H1 (cell line): ENCODE results near the gene NADSYN1. TPM values are rescaled to one million over a fixed set of nuclear protein-coding genes. Genes with fewer than 3 reads are reported as not detected.

Experiments
- CBX5 ChIP-seq: fragments of 300-800, 300-1000 bp; sonication (generic); IDR thresholded peaks from 2 replicates; pipeline ENCODE4 v1.7.1; 2016; ENCODE audit warnings: antibody characterized with exemption, low read length, low read depth
- CBX8 ChIP-seq: fragments of 300-800, 300-1000 bp; sonication (generic); IDR thresholded peaks from 2 replicates; pipeline ENCODE4 v1.7.1; 2016; ENCODE audit warnings: low read depth, low read length, borderline replicate concordance
- EP300 ChIP-seq, 2 experiments: IDR thresholded peaks; 1 replicate in 1 of 2; 2 replicates in 1 of 2; pipeline ENCODE4 v1.6.1; 2011 to 2012; ENCODE audit warnings: low read depth in 2 of 2, low read length in 2 of 2, mild to moderate bottlenecking in 2 of 2, borderline replicate concordance in 1 of 2, inconsistent platforms in 1 of 2, moderate library complexity in 1 of 2
- HDAC2 ChIP-seq, 2 experiments: fragments of 300-600 bp in 1 of 2; sonication (generic) in 1 of 2; IDR thresholded peaks; 2 replicates each; pipeline ENCODE4 v1.6.1; 2011 to 2012; ENCODE audit warnings: low read depth in 2 of 2, low read length in 2 of 2, mild to moderate bottlenecking in 2 of 2, moderate library complexity in 2 of 2, borderline replicate concordance in 1 of 2, inconsistent platforms in 1 of 2
- KDM5A ChIP-seq: fragments of 200-600 bp; IDR thresholded peaks from 2 replicates; pipeline ENCODE4 v1.7.1; 2012; ENCODE audit warnings: mild to moderate bottlenecking, low read length, inconsistent platforms, mixed read lengths
- NRF1 ChIP-seq: IDR thresholded peaks from 2 replicates; pipeline ENCODE4 v1.6.1; 2011; ENCODE audit warnings: mild to moderate bottlenecking, low read depth, low read length, improper control_type of control experiment
- PHF8 ChIP-seq: fragments of 200-600 bp; sonication (generic); conservative IDR thresholded peaks from 2 replicates; pipeline ENCODE4 v1.7.1; 2012; ENCODE audit warnings: low read depth, mild to moderate bottlenecking, inconsistent platforms, low read length, moderate library complexity
- POLR2A ChIP-seq, 2 experiments: IDR thresholded peaks; 1 replicate in 1 of 2; 2 replicates in 1 of 2; pipeline ENCODE4 v1.6.1; 2011; ENCODE audit warnings: low read depth in 2 of 2, low read length in 2 of 2, mild to moderate bottlenecking in 2 of 2; ENCODE audit errors: control extremely low read depth in 1 of 2
- TAF1 ChIP-seq: IDR thresholded peaks from 2 replicates; pipeline ENCODE4 v1.6.1; 2011; ENCODE audit warnings: mild to moderate bottlenecking, low read depth, low read length
- polyA plus RNA-seq, 7 experiments: library from polyadenylated mRNA; depleted of rRNA in 3 of 7; stranded (reverse) in 5 of 7; unstranded in 2 of 7; fragments of >200 nt in 5 of 7; fragments of 200-250 nt in 2 of 7; gene quantifications; 1 replicate in 5 of 7; 2 replicates in 1 of 7; 4 replicates in 1 of 7; pipeline versions ENCODE4 v1.2.1 to v1.2.3, GENCODE V29; 2011 to 2013; ENCODE audit warnings: missing spikeins in 2 of 7, mixed read lengths in 2 of 7
- total RNA-seq: library from RNA; stranded (reverse); fragmentation: NEBNext Ultra II Directional; extraction: Animal tissue kit (Norgen Biotek cat#: 25700); gene quantifications from 2 replicates; pipeline ENCODE4 v1.2.1, GENCODE V29; 2021
- TF ChIP-seq, protein P1 (sequence below): fragments of 300-600 bp; sonication (generic); IDR thresholded peaks from 2 replicates; pipeline ENCODE4 v1.7.1; 2012; ENCODE audit warnings: low read length, moderate library complexity, mild to moderate bottlenecking, inconsistent platforms; ENCODE audit not compliant: insufficient replicate concordance

Gene NADSYN1
- total and polyA plus RNA-seq, 2 of the 8 experiments (the other 6 are each of a cell fraction or from before 2014, with no cell fraction given): 38.3 to 38.6 TPM

- TF ChIP-seq, protein P1, sequence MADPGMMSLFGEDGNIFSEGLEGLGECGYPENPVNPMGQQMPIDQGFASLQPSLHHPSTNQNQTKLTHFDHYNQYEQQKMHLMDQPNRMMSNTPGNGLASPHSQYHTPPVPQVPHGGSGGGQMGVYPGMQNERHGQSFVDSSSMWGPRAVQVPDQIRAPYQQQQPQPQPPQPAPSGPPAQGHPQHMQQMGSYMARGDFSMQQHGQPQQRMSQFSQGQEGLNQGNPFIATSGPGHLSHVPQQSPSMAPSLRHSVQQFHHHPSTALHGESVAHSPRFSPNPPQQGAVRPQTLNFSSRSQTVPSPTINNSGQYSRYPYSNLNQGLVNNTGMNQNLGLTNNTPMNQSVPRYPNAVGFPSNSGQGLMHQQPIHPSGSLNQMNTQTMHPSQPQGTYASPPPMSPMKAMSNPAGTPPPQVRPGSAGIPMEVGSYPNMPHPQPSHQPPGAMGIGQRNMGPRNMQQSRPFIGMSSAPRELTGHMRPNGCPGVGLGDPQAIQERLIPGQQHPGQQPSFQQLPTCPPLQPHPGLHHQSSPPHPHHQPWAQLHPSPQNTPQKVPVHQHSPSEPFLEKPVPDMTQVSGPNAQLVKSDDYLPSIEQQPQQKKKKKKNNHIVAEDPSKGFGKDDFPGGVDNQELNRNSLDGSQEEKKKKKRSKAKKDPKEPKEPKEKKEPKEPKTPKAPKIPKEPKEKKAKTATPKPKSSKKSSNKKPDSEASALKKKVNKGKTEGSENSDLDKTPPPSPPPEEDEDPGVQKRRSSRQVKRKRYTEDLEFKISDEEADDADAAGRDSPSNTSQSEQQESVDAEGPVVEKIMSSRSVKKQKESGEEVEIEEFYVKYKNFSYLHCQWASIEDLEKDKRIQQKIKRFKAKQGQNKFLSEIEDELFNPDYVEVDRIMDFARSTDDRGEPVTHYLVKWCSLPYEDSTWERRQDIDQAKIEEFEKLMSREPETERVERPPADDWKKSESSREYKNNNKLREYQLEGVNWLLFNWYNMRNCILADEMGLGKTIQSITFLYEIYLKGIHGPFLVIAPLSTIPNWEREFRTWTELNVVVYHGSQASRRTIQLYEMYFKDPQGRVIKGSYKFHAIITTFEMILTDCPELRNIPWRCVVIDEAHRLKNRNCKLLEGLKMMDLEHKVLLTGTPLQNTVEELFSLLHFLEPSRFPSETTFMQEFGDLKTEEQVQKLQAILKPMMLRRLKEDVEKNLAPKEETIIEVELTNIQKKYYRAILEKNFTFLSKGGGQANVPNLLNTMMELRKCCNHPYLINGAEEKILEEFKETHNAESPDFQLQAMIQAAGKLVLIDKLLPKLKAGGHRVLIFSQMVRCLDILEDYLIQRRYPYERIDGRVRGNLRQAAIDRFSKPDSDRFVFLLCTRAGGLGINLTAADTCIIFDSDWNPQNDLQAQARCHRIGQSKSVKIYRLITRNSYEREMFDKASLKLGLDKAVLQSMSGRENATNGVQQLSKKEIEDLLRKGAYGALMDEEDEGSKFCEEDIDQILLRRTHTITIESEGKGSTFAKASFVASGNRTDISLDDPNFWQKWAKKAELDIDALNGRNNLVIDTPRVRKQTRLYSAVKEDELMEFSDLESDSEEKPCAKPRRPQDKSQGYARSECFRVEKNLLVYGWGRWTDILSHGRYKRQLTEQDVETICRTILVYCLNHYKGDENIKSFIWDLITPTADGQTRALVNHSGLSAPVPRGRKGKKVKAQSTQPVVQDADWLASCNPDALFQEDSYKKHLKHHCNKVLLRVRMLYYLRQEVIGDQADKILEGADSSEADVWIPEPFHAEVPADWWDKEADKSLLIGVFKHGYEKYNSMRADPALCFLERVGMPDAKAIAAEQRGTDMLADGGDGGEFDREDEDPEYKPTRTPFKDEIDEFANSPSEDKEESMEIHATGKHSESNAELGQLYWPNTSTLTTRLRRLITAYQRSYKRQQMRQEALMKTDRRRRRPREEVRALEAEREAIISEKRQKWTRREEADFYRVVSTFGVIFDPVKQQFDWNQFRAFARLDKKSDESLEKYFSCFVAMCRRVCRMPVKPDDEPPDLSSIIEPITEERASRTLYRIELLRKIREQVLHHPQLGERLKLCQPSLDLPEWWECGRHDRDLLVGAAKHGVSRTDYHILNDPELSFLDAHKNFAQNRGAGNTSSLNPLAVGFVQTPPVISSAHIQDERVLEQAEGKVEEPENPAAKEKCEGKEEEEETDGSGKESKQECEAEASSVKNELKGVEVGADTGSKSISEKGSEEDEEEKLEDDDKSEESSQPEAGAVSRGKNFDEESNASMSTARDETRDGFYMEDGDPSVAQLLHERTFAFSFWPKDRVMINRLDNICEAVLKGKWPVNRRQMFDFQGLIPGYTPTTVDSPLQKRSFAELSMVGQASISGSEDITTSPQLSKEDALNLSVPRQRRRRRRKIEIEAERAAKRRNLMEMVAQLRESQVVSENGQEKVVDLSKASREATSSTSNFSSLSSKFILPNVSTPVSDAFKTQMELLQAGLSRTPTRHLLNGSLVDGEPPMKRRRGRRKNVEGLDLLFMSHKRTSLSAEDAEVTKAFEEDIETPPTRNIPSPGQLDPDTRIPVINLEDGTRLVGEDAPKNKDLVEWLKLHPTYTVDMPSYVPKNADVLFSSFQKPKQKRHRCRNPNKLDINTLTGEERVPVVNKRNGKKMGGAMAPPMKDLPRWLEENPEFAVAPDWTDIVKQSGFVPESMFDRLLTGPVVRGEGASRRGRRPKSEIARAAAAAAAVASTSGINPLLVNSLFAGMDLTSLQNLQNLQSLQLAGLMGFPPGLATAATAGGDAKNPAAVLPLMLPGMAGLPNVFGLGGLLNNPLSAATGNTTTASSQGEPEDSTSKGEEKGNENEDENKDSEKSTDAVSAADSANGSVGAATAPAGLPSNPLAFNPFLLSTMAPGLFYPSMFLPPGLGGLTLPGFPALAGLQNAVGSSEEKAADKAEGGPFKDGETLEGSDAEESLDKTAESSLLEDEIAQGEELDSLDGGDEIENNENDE: no peak
- TF ChIP-seq CBX8 (no peak), TAF1 (no peak), POLR2A (IDR thresholded peaks at IDR 0.05; ENCODE audit: control extremely low read depth in 1 of 2, low read depth in 2 of 2, low read length in 2 of 2) (no peak), PHF8 (no peak), EP300 (IDR thresholded peaks at IDR 0.05; ENCODE audit: borderline replicate concordance in 1 of 2, low read depth in 2 of 2, low read length in 2 of 2) (no peak), KDM5A (no peak), NRF1 (no peak), CBX5 (no peak), HDAC2 (IDR thresholded peaks at IDR 0.05; ENCODE audit: borderline replicate concordance in 1 of 2, low read depth in 2 of 2, low read length in 2 of 2) (no peak)
Observed at GRCh38 chr11:71489311-71490043, 36.5 kb downstream of the NADSYN1 start (continued).
